Panc1 (cell line): Measurements from ENCODE around the gene USP49. TPM values are rescaled to one million over a fixed set of nuclear protein-coding genes. Genes with fewer than 3 reads are reported as not detected.

Source experiments
- ATAC-seq: fragments of 200-7000 bp; cut with Tn5 transposase; 2 replicates; pipeline ENCODE4 v1.9.1; 2020; ENCODE audit warnings: mild to moderate bottlenecking, moderate library complexity
- BruUV-seq: library from RNA; stranded (reverse); fragments of 400-500 nt; replicated peaks from 2 replicates; lab custom pipeline; 2021; lab: Mats Ljungman, UMichigan
- CTCF ChIA-PET: fragments of 300-600 bp; sonication (Branson Sonifier 250); formaldehyde crosslinking; loops from one replicate; lab custom pipeline; 2022; ENCODE audit warnings: antibody characterized with exemption; lab: Charles Lee
- POLR2A ChIA-PET: fragments of 300-600 bp; sonication (Branson Sonifier 250); formaldehyde crosslinking; loops from one replicate; lab custom pipeline; 2022; ENCODE audit warnings: antibody characterized with exemption; lab: Charles Lee
- DNase-seq: peaks from one replicate; pipeline ENCODE4 v3.0.0-alpha.2; 2010; ENCODE audit warnings: low read depth, low spot score
- H3K27ac ChIP-seq: 2 replicates; pipeline ENCODE4 v1.5.1; 2011; ENCODE audit warnings: mild to moderate bottlenecking, low read length, inconsistent platforms
- H3K27me3 ChIP-seq: fragments of 200-500 bp; sonication (Bioruptor generic); 2 replicates; pipeline ENCODE4 v1.6.0; 2014; ENCODE audit warnings: low read length, inconsistent platforms; ENCODE audit not compliant: control insufficient read depth, insufficient read depth
- H3K36me3 ChIP-seq: fragments of 200-500 bp; sonication (Bioruptor generic); 2 replicates; pipeline ENCODE4 v1.5.1; 2014; ENCODE audit warnings: inconsistent platforms, mild to moderate bottlenecking, low read length, moderate library complexity; ENCODE audit not compliant: control insufficient read depth, insufficient read depth
- H3K4me1 ChIP-seq: 2 replicates; pipeline ENCODE4 v1.5.1; 2011; ENCODE audit warnings: inconsistent platforms, mild to moderate bottlenecking, low read length, moderate library complexity; ENCODE audit not compliant: control insufficient read depth, insufficient read depth
- H3K4me3 ChIP-seq, 2 experiments: 2 replicates each; pipeline ENCODE4 v1.5.1; 2011 to 2012; ENCODE audit warnings: low read depth in 2 of 2, low read length in 2 of 2, mild to moderate bottlenecking in 2 of 2, inconsistent platforms in 1 of 2, moderate library complexity in 1 of 2
- H3K9me3 ChIP-seq: fragments of 200-500 bp; sonication (Bioruptor generic); 2 replicates; pipeline ENCODE4 v1.5.1; 2014; ENCODE audit warnings: low read depth, mild to moderate bottlenecking, inconsistent platforms, low read length, moderate library complexity; ENCODE audit not compliant: control insufficient read depth, insufficient read depth
- POLR2AphosphoS5 ChIP-seq: IDR thresholded peaks from 2 replicates; pipeline ENCODE4 v1.6.1; 2012; ENCODE audit warnings: mild to moderate bottlenecking, low read depth, low read length, moderate library complexity
- SIN3A ChIP-seq: IDR thresholded peaks from 2 replicates; pipeline ENCODE4 v1.6.1; 2012; ENCODE audit warnings: low read depth, mild to moderate bottlenecking, low read length, moderate library complexity, borderline replicate concordance; ENCODE audit not compliant: insufficient read depth
- TCF7L2 ChIP-seq: IDR thresholded peaks from 2 replicates; pipeline ENCODE4 v1.6.1; 2011; ENCODE audit warnings: mild to moderate bottlenecking, low read depth, low read length, inconsistent platforms
- in situ Hi-C: cut with HindIII; loops from 2 replicates; pipeline ENCODE4 v1.10.0; 2016; ENCODE audit warnings: low sequenced_read_pairs, low pct_unique_long_range_greater_than_20kb
- intact Hi-C: fragments of 100-400 bp; cut with micrococcal nuclease; formaldehyde crosslinking; loops from one replicate; pipeline ENCODE4 v1.10.0; 2022; ENCODE audit not compliant: unreplicated experiment
- total RNA-seq: library from RNA; stranded (reverse); gene quantifications from one replicate; pipeline ENCODE4 v1.2.1, GENCODE V29; 2021; ENCODE audit not compliant: unreplicated experiment
- TF ChIP-seq, protein P1 (sequence below): fragments of 450-650 bp; IDR thresholded peaks from 2 replicates; pipeline ENCODE4 v1.5.1; 2017; ENCODE audit warnings: mild to moderate bottlenecking
- TF ChIP-seq, protein P2 (sequence below), 2 experiments: IDR thresholded peaks; 2 replicates each; pipeline ENCODE4 v1.6.1; 2011 to 2012; ENCODE audit warnings: low read depth in 2 of 2, control low read depth in 1 of 2, low read length in 1 of 2, mild to moderate bottlenecking in 1 of 2, moderate library complexity in 1 of 2; ENCODE audit not compliant: insufficient read depth in 1 of 2

The USP49 gene
- total RNA-seq, 1 experiment from 2014 or later = 5.4 TPM

DNA sequence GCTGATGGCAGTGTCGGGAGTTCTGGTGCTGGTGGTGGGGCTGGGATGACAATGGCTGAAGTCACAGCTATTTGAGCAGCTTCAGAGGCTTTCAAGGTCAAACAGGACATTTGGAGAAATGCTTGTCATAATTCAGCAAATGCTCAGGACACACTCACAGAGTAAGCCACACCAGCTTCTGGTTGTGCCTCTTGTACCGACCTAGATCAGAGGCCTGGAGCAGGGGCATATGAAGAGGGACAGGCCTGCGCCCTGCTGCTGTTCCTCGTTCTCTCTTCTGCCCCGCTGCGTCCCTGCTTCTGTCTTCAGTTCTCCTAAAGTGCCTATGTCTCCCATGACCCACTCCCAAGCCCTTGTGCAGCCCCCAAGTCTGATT, 147.1 kb downstream of the USP49 start:
- TF ChIP-seq TCF7L2 (no peak), POLR2AphosphoS5 (no peak), SIN3A (no peak)
- TF ChIP-seq, protein P1, sequence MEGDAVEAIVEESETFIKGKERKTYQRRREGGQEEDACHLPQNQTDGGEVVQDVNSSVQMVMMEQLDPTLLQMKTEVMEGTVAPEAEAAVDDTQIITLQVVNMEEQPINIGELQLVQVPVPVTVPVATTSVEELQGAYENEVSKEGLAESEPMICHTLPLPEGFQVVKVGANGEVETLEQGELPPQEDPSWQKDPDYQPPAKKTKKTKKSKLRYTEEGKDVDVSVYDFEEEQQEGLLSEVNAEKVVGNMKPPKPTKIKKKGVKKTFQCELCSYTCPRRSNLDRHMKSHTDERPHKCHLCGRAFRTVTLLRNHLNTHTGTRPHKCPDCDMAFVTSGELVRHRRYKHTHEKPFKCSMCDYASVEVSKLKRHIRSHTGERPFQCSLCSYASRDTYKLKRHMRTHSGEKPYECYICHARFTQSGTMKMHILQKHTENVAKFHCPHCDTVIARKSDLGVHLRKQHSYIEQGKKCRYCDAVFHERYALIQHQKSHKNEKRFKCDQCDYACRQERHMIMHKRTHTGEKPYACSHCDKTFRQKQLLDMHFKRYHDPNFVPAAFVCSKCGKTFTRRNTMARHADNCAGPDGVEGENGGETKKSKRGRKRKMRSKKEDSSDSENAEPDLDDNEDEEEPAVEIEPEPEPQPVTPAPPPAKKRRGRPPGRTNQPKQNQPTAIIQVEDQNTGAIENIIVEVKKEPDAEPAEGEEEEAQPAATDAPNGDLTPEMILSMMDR = no peak
- TF ChIP-seq, protein P2, sequence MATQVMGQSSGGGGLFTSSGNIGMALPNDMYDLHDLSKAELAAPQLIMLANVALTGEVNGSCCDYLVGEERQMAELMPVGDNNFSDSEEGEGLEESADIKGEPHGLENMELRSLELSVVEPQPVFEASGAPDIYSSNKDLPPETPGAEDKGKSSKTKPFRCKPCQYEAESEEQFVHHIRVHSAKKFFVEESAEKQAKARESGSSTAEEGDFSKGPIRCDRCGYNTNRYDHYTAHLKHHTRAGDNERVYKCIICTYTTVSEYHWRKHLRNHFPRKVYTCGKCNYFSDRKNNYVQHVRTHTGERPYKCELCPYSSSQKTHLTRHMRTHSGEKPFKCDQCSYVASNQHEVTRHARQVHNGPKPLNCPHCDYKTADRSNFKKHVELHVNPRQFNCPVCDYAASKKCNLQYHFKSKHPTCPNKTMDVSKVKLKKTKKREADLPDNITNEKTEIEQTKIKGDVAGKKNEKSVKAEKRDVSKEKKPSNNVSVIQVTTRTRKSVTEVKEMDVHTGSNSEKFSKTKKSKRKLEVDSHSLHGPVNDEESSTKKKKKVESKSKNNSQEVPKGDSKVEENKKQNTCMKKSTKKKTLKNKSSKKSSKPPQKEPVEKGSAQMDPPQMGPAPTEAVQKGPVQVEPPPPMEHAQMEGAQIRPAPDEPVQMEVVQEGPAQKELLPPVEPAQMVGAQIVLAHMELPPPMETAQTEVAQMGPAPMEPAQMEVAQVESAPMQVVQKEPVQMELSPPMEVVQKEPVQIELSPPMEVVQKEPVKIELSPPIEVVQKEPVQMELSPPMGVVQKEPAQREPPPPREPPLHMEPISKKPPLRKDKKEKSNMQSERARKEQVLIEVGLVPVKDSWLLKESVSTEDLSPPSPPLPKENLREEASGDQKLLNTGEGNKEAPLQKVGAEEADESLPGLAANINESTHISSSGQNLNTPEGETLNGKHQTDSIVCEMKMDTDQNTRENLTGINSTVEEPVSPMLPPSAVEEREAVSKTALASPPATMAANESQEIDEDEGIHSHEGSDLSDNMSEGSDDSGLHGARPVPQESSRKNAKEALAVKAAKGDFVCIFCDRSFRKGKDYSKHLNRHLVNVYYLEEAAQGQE (IDR thresholded peaks at IDR 0.05; ENCODE audit: insufficient read depth in 1 of 2, low read depth in 2 of 2, low read length in 1 of 2) = no peak
- ChIA-PET POLR2A (interaction anchor here (0.5 to 0.7 kb wide), 3 partner anchors 13 to 232 kb away, joined by 4 to 5 read pairs (median 4); no protein-coding TSS in a partner anchor), CTCF (interaction anchor here (0.6 to 1.0 kb wide), 2 partner anchors 40 to 64 kb away, joined by 4 to 5 read pairs; partner anchors contain the start of gene TOMM6)
- in situ Hi-C loops = no loop called here
- Histone ChIP-seq H3K36me3 (no peaks in the 10 kb centered on the region), H3K9me3 (no peaks in the 10 kb centered on the region), H3K4me3 (no peak overlapping the region), H3K27ac (no peak overlapping the region), H3K4me1 (0 out of 2 replicates have a peak, but pooled peaks cover 4% of the 10 kb centered on the region), H3K27me3 (no peaks in the 10 kb centered on the region)
- DNase-seq = no peak
- intact Hi-C loops = no loop called here
- ATAC-seq = no peak
- BruUV-seq = no TSS peak

DNA sequence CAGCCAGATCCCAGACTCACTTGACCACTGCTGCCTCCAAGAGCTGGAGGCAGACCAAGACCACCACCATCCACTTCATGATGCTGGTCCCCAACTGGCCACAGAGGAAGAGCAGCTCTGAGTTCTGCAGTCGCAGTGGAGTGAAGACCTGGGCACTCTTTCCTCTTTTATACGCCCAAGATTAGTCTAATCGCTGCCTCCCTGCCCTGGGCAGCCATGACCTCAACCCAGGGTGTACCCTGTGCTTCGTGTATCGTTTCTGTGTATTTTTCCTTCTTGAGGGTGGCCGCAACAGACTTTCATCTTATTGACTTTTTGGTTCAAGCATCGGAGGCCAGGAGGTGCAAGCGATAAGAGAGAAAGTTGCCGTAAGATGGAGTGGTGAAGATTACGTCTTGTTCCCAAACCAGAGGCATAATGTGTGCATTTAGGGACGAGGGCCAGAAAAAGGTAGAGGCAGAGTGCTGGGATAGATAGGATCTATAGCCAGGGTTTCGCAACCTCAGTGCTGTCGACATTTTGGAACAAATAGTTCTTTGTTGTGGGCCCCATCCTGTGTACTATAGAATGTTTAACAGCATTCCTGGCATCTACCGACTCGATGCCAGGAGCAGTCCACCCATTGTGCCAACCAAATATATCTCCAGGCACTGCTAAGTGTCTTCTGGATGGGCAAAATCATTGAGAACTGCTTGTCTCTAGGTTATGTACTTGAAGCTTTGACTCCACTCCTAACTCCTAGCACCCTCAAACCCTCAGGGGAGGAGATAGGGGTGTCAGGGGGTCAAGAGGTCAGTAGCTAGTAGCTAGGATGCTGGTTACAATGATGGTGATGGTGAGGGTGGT, 147.7 kb downstream of the USP49 start, which contains the start of gene PGC:
Gene PGC (minus strand): TSS at position 142 of the 846 bp plus-strand sequence. CDS start 63 bp downstream, at position 79.
- ATAC-seq = no peak
- POLR2A ChIA-PET = interaction anchor here (0.5 kb wide), 1 partner anchor 231 kb away, joined by 5 read pairs; no protein-coding TSS in a partner anchor
- Histone ChIP-seq H3K27ac (no peak within 1 kb of the TSS), H3K36me3 (no peaks in the 10 kb centered on the region), H3K4me1 (0 out of 2 replicates have a peak, but pooled peaks cover 4% of the 10 kb centered on the region), H3K4me3 (no peak within 1 kb of the TSS), H3K27me3 (no peaks in the 10 kb centered on the region), H3K9me3 (no peaks in the 10 kb centered on the region)
- intact Hi-C loops = no loop called here
- BruUV-seq = no TSS peak
- in situ Hi-C loops = no loop called here
- TF ChIP-seq, protein P1 = no peak
- TF ChIP-seq POLR2AphosphoS5 (no peak), SIN3A (no peak), TCF7L2 (no peak)
- TF ChIP-seq, protein P2 (IDR thresholded peaks at IDR 0.05; ENCODE audit: insufficient read depth in 1 of 2, low read depth in 2 of 2, low read length in 1 of 2) = no peak
- CTCF ChIA-PET = no interaction called here
- no peak for DNase-seq
